Measurements from ENCODE around the gene SNX10.

The SNX10 gene

DNA sequence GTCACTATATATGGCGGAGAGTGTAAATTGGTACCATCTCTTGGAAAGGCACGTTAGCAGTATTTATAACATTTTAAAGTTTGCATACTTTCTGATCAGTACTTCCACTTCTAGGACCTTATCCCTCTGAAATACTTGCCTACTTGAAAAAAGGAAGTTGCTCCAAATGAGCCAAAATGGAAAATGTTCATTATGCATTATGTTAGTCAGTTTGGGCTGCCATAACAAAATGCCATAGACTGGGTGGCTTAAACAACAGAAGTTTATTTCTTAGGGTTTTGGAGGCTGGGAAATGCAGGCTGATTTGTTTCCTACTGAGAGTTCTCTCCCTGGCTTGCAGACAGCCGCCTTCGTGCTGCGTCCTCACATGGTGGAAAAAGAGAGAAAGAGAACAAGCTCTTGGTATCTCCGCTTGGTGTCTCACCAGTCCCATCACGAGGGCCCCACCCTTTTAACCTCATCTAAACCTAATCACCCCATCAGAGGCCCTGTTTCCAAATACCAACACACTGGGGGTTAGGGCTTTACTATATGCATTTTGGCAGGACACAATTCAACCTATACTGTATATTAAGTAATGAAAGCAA is 6.9 kb downstream of the SNX10 start:
- no peak for DNase-seq (ENCODE audit: low read depth)

DNA sequence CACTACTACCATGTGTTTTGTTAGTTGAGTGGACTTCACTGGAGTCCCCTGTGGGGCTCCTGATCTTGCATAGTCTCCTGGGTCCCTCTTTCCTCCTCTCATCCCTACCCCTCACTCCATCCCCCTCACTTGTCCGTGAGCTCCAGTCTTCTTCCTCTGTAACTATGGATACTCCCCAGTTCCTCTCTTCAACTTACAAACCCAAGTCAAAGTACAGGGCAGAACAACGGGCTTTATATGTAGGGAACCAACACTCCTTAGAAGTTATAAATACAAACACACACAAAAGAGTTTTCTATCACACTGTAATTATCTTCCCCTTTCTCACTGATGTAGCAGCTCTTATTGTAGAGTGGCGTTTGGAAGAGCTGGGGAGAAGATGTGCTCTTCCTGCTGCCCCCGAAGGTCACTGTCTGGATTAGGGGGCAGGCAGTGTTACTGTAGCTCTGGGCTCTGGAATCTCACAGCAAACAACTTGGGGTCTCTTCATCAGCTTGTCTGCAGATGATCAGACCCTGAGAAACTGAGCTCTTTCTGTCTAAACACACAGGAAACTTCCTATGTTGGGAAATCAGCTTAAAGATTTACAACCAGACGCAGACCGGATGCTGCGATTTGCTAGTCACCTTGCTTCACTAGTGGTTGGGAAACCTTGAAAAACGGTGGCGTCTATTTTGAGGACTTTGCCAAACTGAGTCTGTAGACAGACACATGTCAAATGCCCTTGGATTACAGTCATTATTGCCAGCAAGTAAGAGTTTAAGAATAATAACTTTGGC is 13.6 kb downstream of the SNX10 start:
- DNase-seq (ENCODE audit: low read depth), result no peak

DNA sequence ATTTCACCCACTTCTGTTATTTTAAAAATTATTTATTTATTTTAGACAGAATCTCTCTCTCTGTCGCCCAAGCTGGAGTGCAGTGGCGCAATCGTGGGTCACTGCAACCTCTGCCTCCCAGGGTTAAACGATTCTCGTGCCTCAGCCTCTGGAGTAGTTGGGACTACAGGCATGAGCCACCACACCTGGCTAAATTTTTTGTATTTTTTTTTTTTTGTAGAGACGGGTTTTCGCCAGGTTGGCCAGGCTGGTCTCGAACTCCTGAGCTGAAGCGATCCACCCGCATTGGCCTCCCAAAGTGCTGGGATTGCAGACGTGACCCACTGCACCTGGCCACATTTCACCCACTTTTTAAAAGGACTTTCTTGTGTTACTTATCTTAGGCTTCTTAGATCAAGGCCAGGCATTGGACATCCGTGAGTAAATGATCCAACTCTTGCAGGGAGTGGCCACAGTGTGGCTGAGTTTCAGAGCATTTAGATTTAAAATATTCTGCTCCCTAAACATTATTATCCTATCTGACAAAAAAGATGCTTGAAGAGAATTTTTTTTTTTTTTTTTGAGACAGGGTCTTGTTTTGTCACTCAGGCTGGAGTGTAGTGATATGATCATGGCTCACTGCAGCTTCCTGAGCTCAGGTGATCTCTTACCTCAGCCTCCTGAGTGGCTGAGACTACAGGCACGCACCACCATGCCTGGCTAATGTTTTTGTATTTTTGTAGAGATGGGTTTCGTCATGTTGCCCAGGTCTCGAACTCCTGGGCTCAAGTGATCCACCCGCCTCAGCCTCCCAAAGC is 14.4 kb downstream of the SNX10 start:
- no peak for DNase-seq (ENCODE audit: low read depth)

DNA sequence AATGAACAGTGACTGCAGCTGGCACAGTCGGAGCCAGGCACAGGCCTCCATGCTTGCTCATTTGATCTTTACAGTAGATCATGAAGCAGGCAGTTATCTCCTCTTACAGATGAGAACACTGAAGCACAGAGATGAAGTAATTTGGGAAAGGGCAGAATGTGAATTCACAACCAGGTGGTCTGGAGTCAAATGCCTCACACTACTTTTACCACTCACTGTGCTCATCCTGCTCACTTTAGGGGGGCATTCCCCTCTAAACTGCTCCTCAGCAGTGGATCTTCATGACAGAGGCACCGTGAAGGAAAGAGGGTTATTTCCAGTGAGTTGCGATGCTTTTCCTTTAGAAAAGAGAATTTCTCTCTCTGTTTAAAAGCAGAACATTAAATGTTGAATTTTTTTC is 15.1 kb downstream of the SNX10 start:
- DNase-seq (ENCODE audit: low read depth), result no peak

DNA sequence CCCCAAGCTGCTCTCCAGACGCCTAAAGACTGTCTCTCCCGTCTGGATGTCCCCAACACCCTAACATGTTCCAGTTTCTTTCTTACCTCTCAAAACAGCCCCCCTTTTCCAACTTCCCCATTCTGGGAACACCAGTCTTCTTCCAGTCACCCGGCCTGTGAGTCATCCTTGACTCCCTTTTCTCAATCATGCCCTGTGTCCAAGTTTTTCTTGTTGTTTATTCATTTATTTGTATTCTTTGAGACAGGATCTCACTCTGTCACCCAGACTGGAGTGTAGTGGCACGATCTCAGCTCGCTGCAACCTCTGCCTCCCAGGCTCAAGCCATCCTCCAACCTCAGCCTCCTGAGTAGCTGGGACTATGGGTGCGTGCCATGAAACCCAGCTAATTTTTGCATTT is 15.6 kb downstream of the SNX10 start:
- DNase-seq (ENCODE audit: low read depth), result no peak

DNA sequence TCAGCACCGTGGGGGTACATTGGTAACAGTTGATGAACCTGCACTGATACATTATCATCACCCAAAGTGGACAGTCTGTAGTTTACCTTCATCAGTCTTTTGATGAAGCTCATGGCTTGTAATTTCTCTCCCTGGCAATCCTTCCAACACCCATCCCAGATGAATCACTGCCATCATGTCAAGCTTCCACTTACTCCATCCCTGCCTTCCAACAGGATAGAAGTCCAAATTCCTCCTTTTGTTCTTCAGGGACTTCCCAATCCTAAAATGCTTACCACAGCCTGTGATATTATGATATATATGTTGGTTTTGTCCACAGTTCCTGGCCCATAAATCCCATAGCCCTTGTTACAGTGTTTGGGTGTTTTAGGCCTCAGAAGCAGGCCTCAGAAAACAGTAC is 16.1 kb downstream of the SNX10 start:
- no peak for DNase-seq (ENCODE audit: low read depth)

DNA sequence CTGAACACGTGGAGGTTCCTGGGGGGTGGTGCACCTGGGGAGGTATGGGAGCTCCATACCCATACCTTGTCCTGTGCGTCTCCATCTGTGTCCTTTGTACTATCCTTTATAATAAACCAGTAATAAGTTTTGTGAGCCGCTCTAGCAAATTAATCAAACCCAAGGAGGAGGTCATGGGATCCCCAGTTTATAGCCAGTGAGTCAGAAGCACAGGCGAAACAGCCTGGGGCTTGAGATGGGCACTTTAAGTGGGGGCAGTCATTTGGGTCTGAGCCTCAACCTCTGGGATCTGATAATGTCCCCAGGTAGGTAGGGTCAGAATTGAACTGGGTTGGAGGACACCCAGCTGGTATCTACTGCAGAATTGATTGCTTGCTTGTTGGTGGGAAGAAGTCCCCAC is 16.9 kb downstream of the SNX10 start:
- DNase-seq (ENCODE audit: low read depth), result no peak

DNA sequence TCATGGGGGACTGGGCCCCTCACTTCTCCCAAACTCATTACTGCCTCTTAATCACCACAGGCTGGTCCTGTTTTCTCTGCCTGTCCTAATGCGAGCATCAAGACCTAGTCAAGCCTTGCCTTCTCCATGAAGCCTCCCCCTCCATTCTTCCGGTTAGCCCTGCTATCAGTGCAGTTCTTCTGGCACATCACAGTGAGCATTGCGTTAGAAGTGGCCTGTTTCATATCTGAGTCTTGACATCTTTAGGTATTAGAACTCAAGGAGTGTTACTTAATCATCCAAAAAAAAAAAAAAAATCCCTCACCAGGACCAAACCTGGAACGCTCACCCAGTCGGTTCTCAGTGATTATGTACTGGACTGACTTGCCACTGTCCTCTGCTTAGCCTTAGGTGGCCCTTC is 17.4 kb downstream of the SNX10 start:
- no peak for DNase-seq (ENCODE audit: low read depth)

DNA sequence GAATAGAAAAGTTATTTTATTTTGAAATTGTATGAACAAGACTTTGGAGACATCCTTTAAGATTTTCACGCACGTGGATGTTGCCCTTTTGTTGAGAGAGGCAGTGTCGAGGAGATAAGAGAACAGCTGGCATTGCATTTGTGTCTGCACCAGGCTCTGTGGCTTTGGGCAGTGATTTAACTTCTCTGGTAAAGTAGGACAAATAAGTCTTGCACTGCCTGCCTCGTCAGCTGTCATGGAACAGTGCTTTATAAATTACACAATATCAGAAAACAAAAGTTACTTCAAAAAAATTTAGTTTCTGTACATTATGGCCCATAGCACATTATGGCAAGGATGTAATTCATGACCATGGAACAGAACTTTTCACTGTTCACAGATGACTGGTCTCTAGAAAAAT is 20.1 kb downstream of the SNX10 start:
- DNase-seq (ENCODE audit: low read depth), result no peak

DNA sequence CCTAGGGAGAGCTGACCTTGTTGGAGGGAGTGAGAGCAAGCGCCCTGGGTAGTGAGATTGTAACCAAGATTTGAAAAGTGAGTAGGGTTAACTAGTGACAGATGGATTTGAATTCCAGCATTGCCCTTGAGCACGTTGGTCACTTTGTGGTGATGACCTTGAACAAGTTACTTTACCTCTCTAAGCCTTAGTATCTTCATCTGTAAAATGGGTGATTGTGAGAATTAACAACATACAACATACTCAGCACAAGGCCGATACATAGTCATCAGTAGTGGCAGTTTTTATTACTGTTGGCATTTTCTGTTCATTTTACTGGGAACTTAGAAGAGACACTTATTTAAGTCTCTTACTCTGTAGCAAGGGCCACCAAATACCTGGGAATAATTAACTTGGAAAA is 25.5 kb downstream of the SNX10 start:
- DNase-seq (ENCODE audit: low read depth), result no peak

DNA sequence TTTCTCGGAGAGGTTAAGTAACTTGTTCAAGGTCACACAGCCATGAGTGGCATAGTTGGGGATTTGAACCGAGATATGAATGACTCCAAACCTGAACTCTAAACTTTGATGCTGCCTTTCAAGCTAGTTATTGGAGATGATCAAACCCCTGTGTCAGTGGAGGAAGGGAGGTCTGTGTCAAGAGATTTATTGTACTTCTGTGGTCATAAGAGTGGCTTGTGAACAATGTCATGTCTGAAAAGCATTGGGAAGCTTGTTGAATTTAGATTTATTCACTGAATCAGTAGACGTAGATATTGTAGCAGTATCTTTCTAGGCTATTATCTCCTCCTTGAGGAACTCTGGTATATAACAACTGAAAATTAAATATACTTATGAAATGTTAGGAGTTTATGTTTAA is 27.3 kb downstream of the SNX10 start:
- DNase-seq (ENCODE audit: low read depth), result no peak

DNA sequence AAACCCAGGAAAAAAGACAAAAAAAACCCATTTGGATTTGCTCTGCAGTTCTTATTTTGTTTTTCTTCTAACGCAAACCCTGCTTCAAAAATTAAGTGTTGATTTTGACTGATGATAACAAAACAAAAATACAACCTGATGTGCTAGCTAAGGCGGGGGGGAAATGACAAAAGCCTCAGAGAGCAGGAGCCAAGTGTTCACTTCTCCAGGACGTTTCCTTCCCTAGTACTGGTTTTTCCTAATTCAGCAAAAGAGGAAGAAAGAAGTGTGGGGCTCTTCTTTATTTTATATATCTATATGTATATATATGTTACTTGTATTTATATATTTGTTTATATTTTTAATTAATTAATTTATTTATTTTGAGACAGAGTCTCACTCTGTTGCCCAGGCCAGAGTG is 28.0 kb downstream of the SNX10 start:
- DNase-seq (ENCODE audit: low read depth), result no peak

DNA sequence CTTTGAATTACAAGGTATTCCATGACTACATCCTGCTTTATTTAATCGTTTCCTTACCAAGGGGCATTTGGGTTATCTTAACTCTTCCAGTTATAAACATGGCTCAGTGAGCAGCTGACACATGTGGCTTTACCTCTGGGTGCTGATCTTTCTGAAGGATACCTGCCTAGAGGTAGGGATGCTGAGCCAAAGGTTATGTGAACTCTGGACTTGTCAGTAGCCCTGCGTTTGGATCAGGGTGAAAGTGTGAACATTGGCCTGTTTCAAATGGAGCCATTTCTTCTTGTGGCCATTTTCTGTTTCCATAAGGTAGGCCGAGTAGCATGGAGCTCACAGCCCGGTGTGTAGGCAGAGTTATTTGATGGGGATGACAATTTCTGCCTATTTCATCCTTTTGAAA is 29.2 kb downstream of the SNX10 start:
- DNase-seq (ENCODE audit: low read depth), result no peak

DNA sequence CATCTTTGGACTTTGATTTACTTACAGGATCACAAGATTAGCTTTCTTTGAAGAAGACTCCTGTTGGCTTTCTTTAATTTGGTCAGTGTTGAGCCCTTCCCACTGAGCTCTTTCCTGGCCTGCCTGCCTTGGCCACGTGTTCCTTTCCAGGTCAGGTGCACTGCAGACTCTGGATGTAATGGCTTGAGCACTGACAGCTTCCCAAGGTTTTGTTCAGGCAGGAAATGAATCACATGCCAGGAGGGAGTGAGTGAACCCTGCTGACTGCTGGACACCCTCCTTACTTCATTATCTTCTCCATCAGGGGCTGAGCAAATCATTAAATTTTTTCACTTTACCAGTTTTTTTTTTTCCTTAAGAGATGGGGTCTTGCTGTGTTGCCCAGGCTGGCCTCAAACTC is 29.8 kb downstream of the SNX10 start:
- no peak for DNase-seq (ENCODE audit: low read depth)

DNA sequence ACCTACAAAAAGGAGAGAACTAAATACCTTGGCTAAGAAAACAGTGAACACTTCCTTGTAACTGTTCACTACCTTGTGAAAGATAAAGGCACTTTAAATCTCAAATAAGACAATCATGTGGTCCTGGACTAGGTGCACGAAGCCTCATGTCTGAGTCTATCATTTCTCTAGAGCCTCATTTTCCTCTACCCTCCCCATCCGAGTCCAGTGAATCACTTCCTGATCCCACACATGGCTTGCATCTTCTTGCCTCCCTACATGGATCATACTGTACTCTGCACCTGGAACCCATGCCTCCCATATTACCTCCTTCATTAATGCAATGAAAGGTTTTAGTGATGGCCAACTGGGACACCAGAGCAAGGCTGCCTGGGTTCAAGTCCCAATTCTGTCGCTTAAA is 34.5 kb downstream of the SNX10 start:
- no peak for DNase-seq (ENCODE audit: low read depth)

DNA sequence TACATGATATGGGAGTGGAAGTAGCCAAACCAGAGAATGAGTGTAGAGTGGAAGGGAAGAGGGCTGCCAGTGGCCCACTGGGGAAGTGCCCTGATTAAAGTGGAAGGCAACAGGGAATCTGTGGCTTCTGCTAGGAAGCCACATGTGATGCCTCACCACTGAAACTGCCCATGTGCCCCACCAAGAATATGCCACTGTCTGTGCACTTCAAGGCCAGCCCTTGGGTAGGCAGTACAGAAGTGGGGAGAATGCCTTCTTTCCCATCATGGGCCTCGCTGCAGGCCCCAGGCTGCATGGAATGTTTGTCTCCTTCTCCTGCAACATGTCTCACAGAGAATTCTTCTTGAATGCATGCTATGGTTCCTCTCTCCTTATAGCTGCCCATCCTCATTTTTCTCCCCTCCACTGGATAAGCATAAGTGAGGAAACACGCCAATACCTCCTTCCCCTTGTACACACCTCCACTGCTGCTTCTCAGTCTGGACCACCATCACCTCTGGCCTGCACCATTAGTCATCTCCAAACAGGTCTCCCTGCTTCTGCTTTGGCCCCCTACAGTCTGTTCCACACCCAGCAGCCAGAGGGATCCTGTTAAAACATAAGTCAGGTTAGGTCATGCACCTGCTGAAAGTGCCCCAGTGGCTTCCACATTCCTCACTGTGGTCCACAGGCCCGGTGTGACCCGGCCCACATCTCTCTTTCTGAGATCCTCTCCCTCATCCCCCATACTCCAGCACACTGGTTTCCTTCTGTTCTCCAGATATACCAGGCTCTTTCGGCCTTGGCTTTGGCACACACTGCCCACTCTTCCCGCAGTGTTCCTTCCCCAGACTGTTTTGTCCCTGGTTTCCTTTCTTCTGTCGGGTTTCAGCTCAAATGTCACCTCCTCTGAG is 37.1 kb downstream of the SNX10 start:
- DNase-seq (ENCODE audit: low read depth), result no peak

DNA sequence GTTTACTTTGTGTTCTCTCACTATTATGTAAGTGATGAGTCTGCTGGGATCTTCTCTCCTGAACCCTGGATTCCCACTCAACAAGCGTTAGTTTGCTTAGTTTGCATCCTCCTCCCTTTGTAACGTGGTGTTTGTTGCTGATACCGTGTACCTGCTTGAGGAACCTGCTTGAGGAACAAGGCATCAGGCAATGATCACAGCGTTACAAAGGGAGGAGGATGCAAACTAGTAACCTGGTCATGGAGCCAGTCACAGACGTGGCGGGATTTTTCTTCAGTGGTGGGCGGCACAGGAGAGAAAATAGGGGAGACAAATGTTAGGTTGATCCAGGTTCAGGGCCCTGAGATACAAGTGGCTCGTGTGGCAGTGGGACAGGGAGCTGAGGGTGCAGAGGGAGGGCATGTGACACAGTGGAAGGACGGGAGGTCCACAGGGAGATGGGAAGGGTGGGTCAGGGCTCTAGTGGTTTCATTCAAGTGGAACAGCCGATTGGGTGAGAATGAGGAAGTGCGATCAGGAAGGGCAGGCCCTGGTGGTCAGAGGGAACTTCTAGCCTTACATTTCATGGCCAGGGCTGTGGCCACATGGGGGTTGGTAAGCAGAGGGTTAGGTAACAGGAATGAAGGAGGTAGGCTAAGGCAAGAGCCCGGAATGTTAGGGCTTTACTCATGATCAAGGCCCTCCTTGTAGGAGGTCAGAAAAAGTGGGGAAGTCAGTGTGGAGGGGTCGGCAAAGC is 38.0 kb downstream of the SNX10 start:
- no peak for DNase-seq (ENCODE audit: low read depth)

DNA sequence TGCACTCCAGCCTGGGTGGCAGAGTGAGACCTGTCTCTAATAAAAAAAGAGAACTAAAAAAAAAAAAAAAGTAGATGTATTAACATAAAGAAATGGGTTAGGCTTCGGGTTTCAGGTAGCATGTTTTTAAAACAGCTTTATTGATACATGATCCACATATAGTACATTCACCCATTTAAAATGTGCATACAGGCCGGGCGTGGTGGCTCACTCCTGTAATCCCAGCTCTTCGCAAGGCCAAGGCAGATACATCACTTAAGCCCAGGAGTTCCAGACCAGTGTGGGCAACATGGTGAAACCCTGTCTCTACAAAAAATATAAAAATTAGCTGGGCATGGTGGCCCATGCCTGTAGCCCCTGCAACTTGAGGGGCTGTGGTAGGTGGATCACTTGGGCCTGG is 39.5 kb downstream of the SNX10 start:
- DNase-seq (ENCODE audit: low read depth), result no peak

DNA sequence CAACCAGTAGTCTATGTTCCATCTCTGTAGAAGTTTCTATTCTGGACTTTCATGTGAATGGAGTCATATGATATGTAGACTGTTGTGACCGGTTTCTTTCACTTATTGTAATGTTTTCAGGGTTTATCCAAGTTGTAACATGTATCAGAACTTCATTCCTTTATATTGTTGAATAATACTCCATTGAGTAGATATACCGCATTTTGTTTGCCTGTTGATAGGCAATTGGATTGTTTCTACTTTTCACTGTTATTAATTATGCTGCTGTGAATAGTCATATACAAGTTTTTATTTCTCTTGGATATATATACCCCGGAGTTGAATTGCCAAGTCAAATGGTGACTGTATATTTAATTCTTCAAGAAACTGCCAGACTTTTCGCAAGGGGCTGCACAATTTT is 40.1 kb downstream of the SNX10 start:
- no peak for DNase-seq (ENCODE audit: low read depth)

DNA sequence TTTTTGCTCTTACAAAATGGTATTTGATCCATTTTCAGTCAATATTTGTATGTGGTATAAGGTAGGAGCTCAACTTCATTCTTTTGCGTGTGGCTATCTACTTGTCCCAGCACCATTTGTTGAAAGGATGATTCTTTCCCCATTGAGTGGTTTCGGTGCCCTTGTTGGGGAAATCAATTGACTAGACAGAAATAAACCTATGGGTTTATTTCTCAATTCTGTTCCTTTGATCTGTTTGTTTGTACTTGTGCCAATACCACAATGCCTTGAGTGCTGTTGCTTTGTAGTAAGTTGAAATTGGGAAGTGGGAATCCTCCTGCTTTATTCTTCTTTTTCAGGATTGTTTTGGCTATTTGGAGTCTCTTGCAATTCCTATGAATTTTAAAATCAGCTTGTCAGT is 41.0 kb downstream of the SNX10 start:
- DNase-seq (ENCODE audit: low read depth), result no peak

DNA sequence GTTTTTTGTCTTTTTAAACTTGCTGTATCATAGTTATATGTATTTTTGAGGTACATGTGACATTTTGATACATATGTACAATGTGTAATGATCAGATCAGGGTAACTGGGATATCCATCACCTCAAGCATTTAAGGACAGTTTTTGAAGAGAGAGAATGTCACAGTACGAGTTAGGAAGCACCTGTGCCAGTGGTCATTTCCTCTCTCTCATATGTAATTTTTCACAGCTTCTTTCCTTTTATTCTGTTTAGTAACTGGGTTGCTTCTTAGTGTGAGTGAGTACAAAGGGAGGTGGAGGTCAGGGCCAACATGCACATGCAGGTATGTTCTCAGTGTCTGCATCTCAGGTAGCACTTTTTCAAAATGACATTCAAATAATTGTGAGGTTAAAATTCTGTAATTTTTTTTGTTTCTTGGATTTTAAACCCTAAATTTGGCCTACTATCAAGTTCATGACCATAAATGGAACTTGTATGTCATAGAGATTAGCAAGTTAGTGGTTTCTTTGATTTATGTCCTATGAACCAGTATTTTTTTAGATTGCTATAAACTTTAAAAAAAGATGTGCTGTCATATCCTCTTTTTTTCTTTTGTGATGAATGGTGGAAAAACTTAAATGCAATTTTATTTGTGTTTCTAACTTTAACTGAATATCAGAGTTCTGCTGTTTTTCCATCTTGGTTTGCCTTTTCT is 42.7 kb downstream of the SNX10 start:
- DNase-seq (ENCODE audit: low read depth), result no peak
